SK-N-SH (cell line): Measurements from ENCODE around the gene MEIS2. TPM values are rescaled to one million over a fixed set of nuclear protein-coding genes. Genes with fewer than 3 reads are reported as not detected.

Source experiments
- CTCF ChIA-PET: fragments of 300-600, 350-600 bp; formaldehyde crosslinking; extraction: SDS; loops from one replicate; lab custom pipeline; 2021; lab: Yijun Ruan, JAX
- POLR2A ChIA-PET: fragments of 350-600 bp; sonication (Branson Sonifier 250); formaldehyde crosslinking; extraction: SDS; loops from one replicate; lab custom pipeline; 2020; ENCODE audit warnings: antibody characterized with exemption, inconsistent platforms; lab: Yijun Ruan, JAX
- DNase-seq: peaks from one replicate; pipeline ENCODE4 v3.0.0; 2012
- H2AFZ ChIP-seq: fragments of 200-600 bp; sonication (generic); 2 replicates; pipeline ENCODE4 v1.8.1; 2016; ENCODE audit warnings: antibody characterized with exemption, mild to moderate bottlenecking, low read depth
- H3F3A ChIP-seq: fragments of 200-600 bp; sonication (generic); replicated peaks from 2 replicates; pipeline ENCODE3; 2016; ENCODE audit warnings: antibody characterized with exemption, mild to moderate bottlenecking; ENCODE audit not compliant: insufficient read depth
- H3K27ac ChIP-seq, 2 experiments: fragments of 200-500 bp in 1 of 2; fragments of 200-600 bp in 1 of 2; sonication (Bioruptor generic) in 1 of 2; sonication (generic), shearing (Covaris generic) in 1 of 2; 2 replicates each; pipeline versions ENCODE4 v1.5.1 to v1.6.1; 2014 to 2016; ENCODE audit warnings: low read depth in 2 of 2, inconsistent platforms in 1 of 2, low read length in 1 of 2, mild to moderate bottlenecking in 1 of 2, mixed read lengths in 1 of 2
- H3K27me3 ChIP-seq: fragments of 200-600 bp; sonication (generic), shearing (Covaris generic); 2 replicates; pipeline ENCODE4 v1.6.1; 2016; ENCODE audit warnings: mixed run types; ENCODE audit not compliant: insufficient read depth
- H3K36me3 ChIP-seq, 2 experiments: fragments of 200-500 bp in 1 of 2; fragments of 200-600 bp in 1 of 2; sonication (Bioruptor generic) in 1 of 2; sonication (generic) in 1 of 2; replicated peaks in 1 of 2; 2 replicates each; pipeline versions ENCODE3 to v1.5.1; 2014 to 2016; ENCODE audit warnings: low read length in 1 of 2, mild to moderate bottlenecking in 1 of 2; ENCODE audit not compliant: insufficient read depth in 2 of 2, control insufficient read depth in 1 of 2
- H3K4me1 ChIP-seq, 2 experiments: fragments of 200-500 bp in 1 of 2; fragments of 200-600 bp in 1 of 2; sonication (Bioruptor generic) in 1 of 2; sonication (generic), shearing (Covaris generic) in 1 of 2; 2 replicates each; pipeline versions ENCODE4 v1.5.1 to v1.6.1; 2014 to 2016; ENCODE audit warnings: low read depth in 1 of 2, low read length in 1 of 2, mixed run types in 1 of 2; ENCODE audit not compliant: insufficient read depth in 2 of 2, control insufficient read depth in 1 of 2
- H3K4me2 ChIP-seq: fragments of 200-600 bp; sonication (generic), shearing (Covaris generic); 2 replicates; pipeline ENCODE4 v1.6.1; 2017; ENCODE audit warnings: mixed run types
- H3K4me3 ChIP-seq, 2 experiments: fragments of 200-500 bp in 1 of 2; fragments of 200-600 bp in 1 of 2; sonication (Bioruptor generic) in 1 of 2; sonication (generic), shearing (Covaris generic) in 1 of 2; 2 replicates each; pipeline versions ENCODE4 v1.5.1 to v1.8.1; 2014 to 2016; ENCODE audit warnings: low read depth in 2 of 2, inconsistent platforms in 1 of 2, low read length in 1 of 2, mild to moderate bottlenecking in 1 of 2, mixed read lengths in 1 of 2, moderate library complexity in 1 of 2
- H3K79me2 ChIP-seq: fragments of 200-600 bp; sonication (generic); 2 replicates; pipeline ENCODE4 v1.8.1; 2017; ENCODE audit warnings: mild to moderate bottlenecking; ENCODE audit not compliant: insufficient read depth
- H3K9ac ChIP-seq: fragments of 200-600 bp; sonication (generic); 2 replicates; pipeline ENCODE4 v1.6.1; 2017; ENCODE audit warnings: mixed run types
- H3K9me2 ChIP-seq: fragments of 200-600 bp; sonication (generic); 2 replicates; pipeline ENCODE4 v1.6.1; 2017; ENCODE audit warnings: mixed run types
- H3K9me3 ChIP-seq: fragments of 200-600 bp; sonication (generic); 2 replicates; pipeline ENCODE4 v1.6.1; 2017; ENCODE audit warnings: mixed run types, mild to moderate bottlenecking, moderate library complexity
- H4K20me1 ChIP-seq: fragments of 200-600 bp; sonication (generic); 2 replicates; pipeline ENCODE4 v1.6.1; 2017; ENCODE audit warnings: mild to moderate bottlenecking, mixed run types; ENCODE audit not compliant: insufficient read depth
- CTCF ChIP-seq: fragments of 200-600 bp; sonication (generic); IDR thresholded peaks from 2 replicates; pipeline ENCODE4 v1.6.1; 2017; ENCODE audit warnings: antibody characterized with exemption, mild to moderate bottlenecking, moderate library complexity
- ELF1 ChIP-seq: IDR thresholded peaks from 2 replicates; pipeline ENCODE4 v1.4.0; 2012
- EP300 ChIP-seq, 2 experiments: IDR thresholded peaks; 2 replicates each; pipeline versions ENCODE4 v1.4.0 to v1.6.1; 2012; ENCODE audit warnings: borderline replicate concordance in 1 of 2, low read depth in 1 of 2, low read length in 1 of 2
- EZH2phosphoT487 ChIP-seq: fragments of 200-600 bp; sonication (generic); IDR thresholded peaks from 2 replicates; pipeline ENCODE4 v1.6.1; 2017; ENCODE audit warnings: low read depth, mixed run types, mild to moderate bottlenecking, antibody characterized with exemption, moderate library complexity, borderline replicate concordance
- FOXJ3 ChIP-seq: sonication (generic); formaldehyde crosslinking; IDR thresholded peaks from 2 replicates; pipeline ENCODE4 v1.5.1; 2020; ENCODE audit warnings: mild to moderate bottlenecking, missing genetic modification reagents
- FOXM1 ChIP-seq: IDR thresholded peaks from 2 replicates; pipeline ENCODE4 v1.4.0; 2012; ENCODE audit warnings: low read depth, mild to moderate bottlenecking
- GABPA ChIP-seq: IDR thresholded peaks from 2 replicates; pipeline ENCODE4 v1.4.0; 2012; ENCODE audit warnings: low read depth, mild to moderate bottlenecking
- GATA2 ChIP-seq: sonication (generic); formaldehyde crosslinking; IDR thresholded peaks from 2 replicates; pipeline ENCODE4 v1.5.0; 2020; ENCODE audit warnings: mild to moderate bottlenecking, missing genetic modification reagents
- MAX ChIP-seq: IDR thresholded peaks from 2 replicates; pipeline ENCODE4 v1.4.0; 2012; ENCODE audit warnings: low read depth
- MXI1 ChIP-seq: IDR thresholded peaks from 2 replicates; pipeline ENCODE4 v1.6.1; 2012; ENCODE audit warnings: mild to moderate bottlenecking, low read depth, low read length, improper control_type of control experiment
- NFIC ChIP-seq: IDR thresholded peaks from 2 replicates; pipeline ENCODE4 v1.4.0; 2012; ENCODE audit warnings: borderline replicate concordance
- PBX3 ChIP-seq: IDR thresholded peaks from 2 replicates; pipeline ENCODE4; 2012
- POLR2AphosphoS5 ChIP-seq: IDR thresholded peaks from 2 replicates; pipeline ENCODE4 v1.6.1; 2012; ENCODE audit warnings: low read depth, low read length
- REST ChIP-seq: IDR thresholded peaks from 2 replicates; pipeline ENCODE4 v1.6.1; 2012; ENCODE audit warnings: mild to moderate bottlenecking, low read depth, low read length, moderate library complexity
- RXRA ChIP-seq: IDR thresholded peaks from 2 replicates; pipeline ENCODE4 v1.4.0; 2012; ENCODE audit warnings: low read depth, mild to moderate bottlenecking, borderline replicate concordance
- SMC3 ChIP-seq: IDR thresholded peaks from 2 replicates; pipeline ENCODE4 v1.6.1; 2012; ENCODE audit warnings: low read depth, low read length, improper control_type of control experiment
- TEAD4 ChIP-seq: IDR thresholded peaks from 2 replicates; pipeline ENCODE4 v1.4.0; 2012; ENCODE audit warnings: mild to moderate bottlenecking, borderline replicate concordance; ENCODE audit not compliant: insufficient read depth
- USF1 ChIP-seq: IDR thresholded peaks from 2 replicates; pipeline ENCODE4 v1.4.0; 2012; ENCODE audit warnings: low read depth, borderline replicate concordance
- ZBTB33 ChIP-seq: IDR thresholded peaks from 2 replicates; pipeline ENCODE4 v1.4.0; 2012; ENCODE audit warnings: low read depth, borderline replicate concordance
- WGBS: methylation state at CpG from one replicate; pipeline ENCODE4 v1.1.6; 2017; ENCODE audit warnings: low lambda C conversion rate; 5-methylcytosine and 5-hydroxymethylcytosine counted together
- polyA plus RNA-seq, 3 experiments: library from polyadenylated mRNA; depleted of rRNA; stranded (reverse); fragments of >200 nt; gene quantifications; 2 replicates each; pipeline ENCODE4 v1.2.3, GENCODE V29; 2012

Gene MEIS2
- polyA plus RNA-seq, 1 of the 3 experiments (the other 2 are of a cell fraction), result 146 TPM

GRCh38 chr15:37075777-37076176, 24.6 kb downstream of the MEIS2 start:
- POLR2A ChIA-PET, result no interaction called here
- DNase-seq, result no peak
- TF ChIP-seq FOXJ3 (CRISPR knock-in tag), result no peak
- TF ChIP-seq NFIC, result no peak
- TF ChIP-seq ELF1, result no peak
- no peak for TF ChIP-seq PBX3
- TF ChIP-seq CTCF, result no peak
- no peak for TF ChIP-seq MAX
- no peak for TF ChIP-seq ZBTB33
- TF ChIP-seq RXRA, result no peak
- TF ChIP-seq SMC3, result no peak
- TF ChIP-seq GABPA, result no peak
- no peak for TF ChIP-seq USF1
- TF ChIP-seq FOXM1, result no peak
- TF ChIP-seq EZH2phosphoT487, result no peak
- TF ChIP-seq REST, result no peak
- no peak for TF ChIP-seq TEAD4
- TF ChIP-seq EP300 (IDR thresholded peaks at IDR 0.05; ENCODE audit: borderline replicate concordance in 1 of 2, low read depth in 1 of 2, low read length in 1 of 2), result no peak
- no peak for TF ChIP-seq MXI1
- no peak for TF ChIP-seq GATA2 (CRISPR knock-in tag)
- no peak for TF ChIP-seq POLR2AphosphoS5
- TF ChIP-seq, all 33 proteins: peak for 0
- Histone ChIP-seq H3K9me3 (no peaks in the 10 kb centered on the region), H2AFZ (no peak overlapping the region), H3K4me2 (no peak overlapping the region), H3K9ac (no peak overlapping the region), H3F3A (peaks cover 24% of the 10 kb centered on the region), H3K4me3 (no peak overlapping the region), H3K27ac (peak overlapping the region; percentile 50 to 68; a peak in 3 of 4 replicates), H3K36me3 (peaks cover 82 to 99% of the 10 kb centered on the region in 2 experiments), H3K9me2 (no peaks in the 10 kb centered on the region), H3K4me1 (peaks cover 18 to 54% of the 10 kb centered on the region in 2 experiments; a peak in 3 of 4 replicates), H3K27me3 (no peaks in the 10 kb centered on the region), H3K79me2 (peaks cover 97% of the 10 kb centered on the region), H4K20me1 (peaks cover 66% of the 10 kb centered on the region)
- 92% methylated on average over 4 of the region's 4 CpGs for WGBS
- CTCF ChIA-PET, result interaction anchor here (1.6 kb wide), 1 partner anchor 44 kb away, joined by 3 read pairs; no protein-coding TSS in a partner anchor
